Measurements from ENCODE around the gene MLH3. TPM values are rescaled to one million over a fixed set of nuclear protein-coding genes. Genes with fewer than 3 reads are reported as not detected.

Gene MLH3
- total RNA-seq, 1 experiment from 2014 or later: 13.2 TPM

GRCh38 chr14:74978416-74978947 is 72.8 kb downstream of the MLH3 start:
- Histone ChIP-seq H3K79me2 (ENCODE audit: low read length) (no peaks in the 10 kb centered on the region), H3K27me3 (ENCODE audit: low read length) (no peaks in the 10 kb centered on the region), H3K4me1 (ENCODE audit: insufficient read depth, low read length) (peaks cover 51% of the 10 kb centered on the region), H3K27ac (ENCODE audit: low read length) (peak overlapping the region; percentile 48), H3K4me3 (ENCODE audit: low read length) (no peak overlapping the region), H3K9me2 (replicated peaks; ENCODE audit: low read length) (no peaks in the 10 kb centered on the region), H3F3A (ENCODE audit: low read length, unreplicated experiment) (no peaks in the 10 kb centered on the region), H3K36me3 (ENCODE audit: low read depth, low read length) (no peaks in the 10 kb centered on the region), H3K9ac (ENCODE audit: low read length) (no peak overlapping the region), H3K9me3 (ENCODE audit: low read length) (no peaks in the 10 kb centered on the region), H4K20me1 (ENCODE audit: low read length) (no peaks in the 10 kb centered on the region), H2AFZ (ENCODE audit: low read length) (no peak overlapping the region), H3K4me2 (ENCODE audit: low read length) (peak overlapping the region; percentile 21)
- intact Hi-C loops (cut with micrococcal nuclease): no loop called here
- ATAC-seq (peak; percentile 31), DNase-seq (peak; percentile 61)
- no TSS peak for BruUV-seq (replicated peaks)
- no peak for TF ChIP-seq EZH2 (IDR thresholded peaks at IDR 0.05; ENCODE audit: low read length, unreplicated experiment)
- TF ChIP-seq CTCF (conservative IDR thresholded peaks at IDR 0.05; ENCODE audit: low read depth, low read length): no peak
- TF ChIP-seq EZH2phosphoT487 (IDR thresholded peaks at IDR 0.05; ENCODE audit: borderline replicate concordance, low read length): no peak
- ChIA-PET CTCF (no interaction called here), POLR2A (ENCODE audit: unreplicated experiment) (interaction anchor here (0.6 to 0.7 kb wide), 2 partner anchors 26 to 91 kb away, joined by 3 to 11 read pairs; partner anchors contain the start of gene ZC2HC1C)

- intact Hi-C loops (cut with micrococcal nuclease): no loop called here
- POLR2A ChIA-PET (ENCODE audit: unreplicated experiment): interaction anchor here (0.7 kb wide), 1 partner anchor 26 kb away, joined by 3 read pairs; no protein-coding TSS in a partner anchor
- H3K27me3 ChIP-seq (ENCODE audit: low read length): no peaks in the 10 kb centered on the region
- CTCF ChIA-PET: no interaction called here
- no peaks in the 10 kb centered on the region for H4K20me1 ChIP-seq (ENCODE audit: low read length)
- H3K9ac ChIP-seq (ENCODE audit: low read length): no peak overlapping the region
- no peaks in the 10 kb centered on the region for H3K79me2 ChIP-seq (ENCODE audit: low read length)
- H3K9me2 ChIP-seq (replicated peaks; ENCODE audit: low read length): no peaks in the 10 kb centered on the region
- no peak overlapping the region for H3K4me3 ChIP-seq (ENCODE audit: low read length)
- TF ChIP-seq CTCF (conservative IDR thresholded peaks at IDR 0.05; ENCODE audit: low read depth, low read length): no peak
- TF ChIP-seq EZH2phosphoT487 (IDR thresholded peaks at IDR 0.05; ENCODE audit: borderline replicate concordance, low read length): no peak
- no peak for TF ChIP-seq EZH2 (IDR thresholded peaks at IDR 0.05; ENCODE audit: low read length, unreplicated experiment)
- H3K4me1 ChIP-seq (ENCODE audit: insufficient read depth, low read length): peaks cover 46% of the 10 kb centered on the region
- no peaks in the 10 kb centered on the region for H3K9me3 ChIP-seq (ENCODE audit: low read length)
- no peak overlapping the region for H3K4me2 ChIP-seq (ENCODE audit: low read length)
- H3K27ac ChIP-seq (ENCODE audit: low read length): no peak overlapping the region
- no peak for DNase-seq
- H3F3A ChIP-seq (ENCODE audit: low read length, unreplicated experiment): no peaks in the 10 kb centered on the region
- no TSS peak for BruUV-seq (replicated peaks)
- H3K36me3 ChIP-seq (ENCODE audit: low read depth, low read length): no peaks in the 10 kb centered on the region
- no peak overlapping the region for H2AFZ ChIP-seq (ENCODE audit: low read length)
- no peak for ATAC-seq
These were observed 73.3 kb downstream of the MLH3 start for GRCh38 chr14:74977901-74978385.

- POLR2A ChIA-PET (ENCODE audit: unreplicated experiment): interaction anchor here (0.7 kb wide), 1 partner anchor 27 kb away, joined by 3 read pairs; no protein-coding TSS in a partner anchor
- BruUV-seq (replicated peaks): no TSS peak
These were observed 73.9 kb downstream of the MLH3 start for GRCh38 chr14:74977164-74977900.

More at GRCh38 chr14:74977164-74977900, 73.9 kb downstream of the MLH3 start:
- TF ChIP-seq CTCF (conservative IDR thresholded peaks at IDR 0.05; ENCODE audit: low read depth, low read length) (no peak), EZH2phosphoT487 (IDR thresholded peaks at IDR 0.05; ENCODE audit: borderline replicate concordance, low read length) (no peak), EZH2 (IDR thresholded peaks at IDR 0.05; ENCODE audit: low read length, unreplicated experiment) (no peak)
- Histone ChIP-seq H2AFZ (ENCODE audit: low read length) (no peak overlapping the region), H3F3A (ENCODE audit: low read length, unreplicated experiment) (no peaks in the 10 kb centered on the region), H3K27ac (ENCODE audit: low read length) (no peak overlapping the region), H3K4me1 (ENCODE audit: insufficient read depth, low read length) (peaks cover 39% of the 10 kb centered on the region), H3K4me3 (ENCODE audit: low read length) (no peak overlapping the region), H3K36me3 (ENCODE audit: low read depth, low read length) (no peaks in the 10 kb centered on the region), H3K27me3 (ENCODE audit: low read length) (no peaks in the 10 kb centered on the region), H3K4me2 (ENCODE audit: low read length) (no peak overlapping the region), H3K79me2 (ENCODE audit: low read length) (no peaks in the 10 kb centered on the region), H3K9me3 (ENCODE audit: low read length) (no peaks in the 10 kb centered on the region), H3K9me2 (replicated peaks; ENCODE audit: low read length) (no peaks in the 10 kb centered on the region), H4K20me1 (ENCODE audit: low read length) (no peaks in the 10 kb centered on the region), H3K9ac (ENCODE audit: low read length) (no peak overlapping the region)
- intact Hi-C loops (cut with micrococcal nuclease): no loop called here
- ATAC-seq (no peak), DNase-seq (no peak)
- CTCF ChIA-PET: no interaction called here
